Thoracic aorta (tissue), 2 donors: ENCODE results near the gene RNF207. TPM values are rescaled to one million over a fixed set of nuclear protein-coding genes. Genes with fewer than 3 reads are reported as not detected.

Experiments
- ATAC-seq: fragments of 150-250 bp; one replicate; pipeline ENCODE4 v1.8.0; 2017; ENCODE audit warnings: low read depth; ENCODE audit not compliant: insufficient number of reproducible peaks, low FRiP score
- DNase-seq: peaks from one replicate; pipeline ENCODE4 v3.0.0-alpha.2; 2020; ENCODE audit warnings: low spot score
- H3K27ac ChIP-seq, 2 donors: fragments of 200-600 bp; sonication (generic); 1 replicate in 1 of 2; 2 replicates in 1 of 2; pipeline ENCODE4 v1.5.1; 2016; ENCODE audit warnings: mild to moderate bottlenecking in 2 of 2, moderate library complexity in 2 of 2
- H3K27me3 ChIP-seq: fragments of 200-600 bp; sonication (generic); replicated peaks from 2 replicates; pipeline ENCODE4 v1.6.0; 2016; ENCODE audit warnings: mild to moderate bottlenecking; ENCODE audit not compliant: insufficient read depth
- H3K36me3 ChIP-seq: fragments of 200-600 bp; sonication (generic); one replicate; pipeline ENCODE4 v1.5.1; 2016
- H3K4me1 ChIP-seq, 2 donors: fragments of 200-600 bp; sonication (generic); 1 replicate in 1 of 2; 2 replicates in 1 of 2; pipeline versions ENCODE4 v1.5.1 to v1.6.0; 2016; ENCODE audit warnings: low read depth in 2 of 2, mild to moderate bottlenecking in 1 of 2; ENCODE audit not compliant: control insufficient read depth in 1 of 2
- H3K4me3 ChIP-seq: fragments of 200-600 bp; sonication (generic); 2 replicates; pipeline ENCODE4 v1.5.1; 2016; ENCODE audit warnings: mild to moderate bottlenecking
- H3K9me3 ChIP-seq: fragments of 200-600 bp; sonication (generic); 2 replicates; pipeline ENCODE4 v1.5.1; 2016
- total RNA-seq, 2 donors: library from RNA; depleted of rRNA; stranded (reverse); fragments of >200 nt; gene quantifications; one replicate each; pipeline versions ENCODE4 v1.1.0 to v1.2.3, GENCODE V29; 2016
- TF ChIP-seq, protein P1 (sequence below): fragments of 200-600 bp; sonication (generic); IDR thresholded peaks from one replicate; pipeline ENCODE4 v1.5.1; 2019; ENCODE audit warnings: antibody characterized with exemption

The RNF207 gene
- total RNA-seq, 2 donors from 2014 or later = 30.5 to 50.1 TPM

- H3K36me3 ChIP-seq = no peaks in the 10 kb centered on the region
- DNase-seq (no peak), ATAC-seq (no peak)
- TF ChIP-seq, protein P1, sequence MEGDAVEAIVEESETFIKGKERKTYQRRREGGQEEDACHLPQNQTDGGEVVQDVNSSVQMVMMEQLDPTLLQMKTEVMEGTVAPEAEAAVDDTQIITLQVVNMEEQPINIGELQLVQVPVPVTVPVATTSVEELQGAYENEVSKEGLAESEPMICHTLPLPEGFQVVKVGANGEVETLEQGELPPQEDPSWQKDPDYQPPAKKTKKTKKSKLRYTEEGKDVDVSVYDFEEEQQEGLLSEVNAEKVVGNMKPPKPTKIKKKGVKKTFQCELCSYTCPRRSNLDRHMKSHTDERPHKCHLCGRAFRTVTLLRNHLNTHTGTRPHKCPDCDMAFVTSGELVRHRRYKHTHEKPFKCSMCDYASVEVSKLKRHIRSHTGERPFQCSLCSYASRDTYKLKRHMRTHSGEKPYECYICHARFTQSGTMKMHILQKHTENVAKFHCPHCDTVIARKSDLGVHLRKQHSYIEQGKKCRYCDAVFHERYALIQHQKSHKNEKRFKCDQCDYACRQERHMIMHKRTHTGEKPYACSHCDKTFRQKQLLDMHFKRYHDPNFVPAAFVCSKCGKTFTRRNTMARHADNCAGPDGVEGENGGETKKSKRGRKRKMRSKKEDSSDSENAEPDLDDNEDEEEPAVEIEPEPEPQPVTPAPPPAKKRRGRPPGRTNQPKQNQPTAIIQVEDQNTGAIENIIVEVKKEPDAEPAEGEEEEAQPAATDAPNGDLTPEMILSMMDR = no peak
- H3K27me3 ChIP-seq = no peaks in the 10 kb centered on the region
- no peaks in the 10 kb centered on the region for H3K9me3 ChIP-seq
- H3K27ac ChIP-seq = no peak overlapping the region
- H3K4me3 ChIP-seq = no peak overlapping the region
- no peaks in the 10 kb centered on the region for H3K4me1 ChIP-seq
Observed at GRCh38 chr1:6165441-6165985, 40.4 kb upstream of the RNF207 start.

- no peaks in the 10 kb centered on the region for H3K27me3 ChIP-seq
- no peak for ATAC-seq
Observed at GRCh38 chr1:6166221-6166620, 39.7 kb upstream of the RNF207 start.

GRCh38 chr1:6166655-6167390, 39.1 kb upstream of the RNF207 start:
- DNase-seq (no peak), ATAC-seq (no peak)
- TF ChIP-seq, protein P1 = no peak
- H3K27me3 ChIP-seq = no peaks in the 10 kb centered on the region
- H3K27ac ChIP-seq = no peak overlapping the region
- no peak overlapping the region for H3K4me3 ChIP-seq
- no peaks in the 10 kb centered on the region for H3K36me3 ChIP-seq
- H3K4me1 ChIP-seq = no peaks in the 10 kb centered on the region
- no peaks in the 10 kb centered on the region for H3K9me3 ChIP-seq

More at GRCh38 chr1:6166221-6166620, 39.7 kb upstream of the RNF207 start:
- TF ChIP-seq, protein P1 = no peak
- no peak for DNase-seq
- no peak overlapping the region for H3K4me3 ChIP-seq
- no peaks in the 10 kb centered on the region for H3K4me1 ChIP-seq
- H3K27ac ChIP-seq = no peak overlapping the region
- no peaks in the 10 kb centered on the region for H3K9me3 ChIP-seq
- H3K36me3 ChIP-seq = no peaks in the 10 kb centered on the region

DNA sequence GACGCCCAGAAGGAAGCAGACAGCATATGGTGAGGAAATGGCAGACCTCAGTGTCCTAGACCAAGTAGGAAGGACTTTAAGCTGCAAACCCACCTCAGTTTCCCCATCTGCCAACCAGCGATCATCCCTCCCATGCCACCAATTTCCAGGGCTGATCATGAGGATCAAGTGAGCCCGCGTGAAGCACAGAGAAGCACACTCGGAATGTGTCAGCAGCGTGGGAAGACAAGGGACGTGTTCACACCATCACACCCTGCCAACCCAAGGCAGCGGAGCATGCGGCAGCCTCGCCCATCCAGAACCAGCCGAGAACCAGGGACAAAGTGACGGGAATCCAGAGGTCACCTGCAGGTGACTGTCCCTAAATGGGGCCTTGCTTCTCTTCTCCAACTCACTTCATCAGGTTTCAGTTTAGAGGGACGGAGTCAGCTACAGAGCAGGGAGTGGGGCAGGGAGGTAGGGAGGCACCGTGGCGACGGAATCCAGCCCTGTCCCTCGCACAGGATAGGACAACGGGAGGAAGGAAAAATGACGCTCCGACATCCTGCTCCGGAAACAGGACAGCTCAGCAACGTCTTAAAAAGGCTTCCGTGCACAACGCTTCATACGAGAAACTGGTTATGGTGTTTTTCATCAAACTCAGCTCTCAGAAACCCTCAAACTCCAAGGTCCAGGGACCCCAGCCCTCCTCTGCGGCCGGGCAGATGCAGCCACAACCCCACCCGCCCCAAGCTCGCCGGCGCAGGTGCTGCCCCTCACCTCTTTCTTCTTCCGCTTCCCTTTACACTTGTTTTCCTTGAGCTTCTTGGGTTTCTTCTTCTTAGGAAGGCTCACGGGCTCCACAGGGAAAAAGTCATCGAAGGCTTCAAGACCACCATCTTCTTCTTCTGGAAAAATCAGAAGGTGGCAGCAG, 38.3 kb upstream of the RNF207 start:
- Histone ChIP-seq H3K27ac (no peak overlapping the region), H3K9me3 (no peaks in the 10 kb centered on the region), H3K36me3 (no peaks in the 10 kb centered on the region), H3K4me1 (no peaks in the 10 kb centered on the region), H3K27me3 (no peaks in the 10 kb centered on the region), H3K4me3 (no peak overlapping the region)
- TF ChIP-seq, protein P1 = no peak
- ATAC-seq = no peak
- no peak for DNase-seq
